Stimulated activated effector memory CD8-positive, alpha-beta T cell treated with anti-CD3 and anti-CD28 coated beads, Interleukin-12 subunit alpha, Interleukin-12 subunit beta, amount 100 ng/mL, for 72 hours (primary cell): ENCODE results near the gene MXD1.
A peak's percentile ranks its signal among the peaks of the same experiment; 100 is the strongest.
"Not testable (repeated sequence)": the region's sequence is repeated elsewhere in the genome, so short reads cannot be mapped to it uniquely, and the experiment has no call there.

Experiments used
- ATAC-seq: fragments of 150-1000 bp; cut with Tn5 transposase; 2 replicates; pipeline ENCODE4 v1.10.0; 2021
- DNase-seq, 2 donors: peaks; one replicate each; pipeline ENCODE4 v3.0.0; 2021 to 2022; ENCODE audit warnings: low spot score in 2 of 2
- H3K27ac Mint-ChIP-seq: one replicate; pipeline ENCODE4 v1.8.0; 2022; ENCODE audit warnings: mild to moderate bottlenecking, mixed read lengths
- H3K36me3 Mint-ChIP-seq: one replicate; pipeline ENCODE4 v1.8.0; 2022; ENCODE audit warnings: mild to moderate bottlenecking, mixed read lengths
- H3K4me1 Mint-ChIP-seq: one replicate; pipeline ENCODE4 v1.8.0; 2022; ENCODE audit warnings: mixed read lengths
- H3K4me3 Mint-ChIP-seq: one replicate; pipeline ENCODE4 v1.8.0; 2022; ENCODE audit warnings: mild to moderate bottlenecking, mixed read lengths
- H3K9me3 Mint-ChIP-seq: one replicate; pipeline ENCODE4 v1.8.0; 2022; ENCODE audit warnings: mixed read lengths

Gene MXD1

DNA sequence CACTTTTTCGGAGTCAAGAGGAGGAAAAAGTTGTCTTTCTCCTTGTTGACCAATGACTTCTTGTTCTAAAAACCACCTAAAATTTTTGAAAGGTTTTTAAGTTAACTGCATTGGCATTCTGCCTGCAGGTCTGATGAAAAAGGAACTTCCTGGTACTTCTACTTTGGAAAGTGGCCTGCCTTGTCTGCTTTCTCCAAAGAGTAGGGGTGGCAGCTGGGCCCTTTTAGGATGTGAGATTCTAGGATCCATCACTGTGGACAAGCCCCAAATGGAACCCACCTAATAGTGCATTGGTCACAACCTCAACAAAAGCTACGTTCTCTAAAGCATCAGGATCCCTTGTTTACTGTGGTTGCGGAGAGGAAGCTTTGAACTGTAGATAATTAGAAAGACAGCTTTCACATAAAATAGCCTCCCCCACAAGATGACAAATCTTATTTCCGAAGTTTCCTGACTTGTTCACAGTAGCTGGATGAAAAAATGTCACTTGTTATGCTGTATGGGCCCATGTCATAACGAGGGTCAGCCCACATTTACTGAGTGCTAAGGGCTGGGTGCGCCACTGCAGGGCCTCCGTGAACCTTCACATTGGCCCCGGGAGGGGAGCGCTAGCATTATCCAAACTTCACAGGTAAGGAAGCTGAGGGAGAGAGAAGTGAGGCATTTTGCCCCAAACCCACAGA, 29.1 kb downstream of the MXD1 start:
- Mint-ChIP-seq H3K4me1 (peaks cover 46% of the 10 kb centered on the region), H3K9me3 (no peaks in the 10 kb centered on the region), H3K27ac (peak overlapping the region; percentile 97), H3K36me3 (peaks cover 49% of the 10 kb centered on the region), H3K4me3 (no peak overlapping the region)
- no peak for ATAC-seq
- DNase-seq = no peak

DNA sequence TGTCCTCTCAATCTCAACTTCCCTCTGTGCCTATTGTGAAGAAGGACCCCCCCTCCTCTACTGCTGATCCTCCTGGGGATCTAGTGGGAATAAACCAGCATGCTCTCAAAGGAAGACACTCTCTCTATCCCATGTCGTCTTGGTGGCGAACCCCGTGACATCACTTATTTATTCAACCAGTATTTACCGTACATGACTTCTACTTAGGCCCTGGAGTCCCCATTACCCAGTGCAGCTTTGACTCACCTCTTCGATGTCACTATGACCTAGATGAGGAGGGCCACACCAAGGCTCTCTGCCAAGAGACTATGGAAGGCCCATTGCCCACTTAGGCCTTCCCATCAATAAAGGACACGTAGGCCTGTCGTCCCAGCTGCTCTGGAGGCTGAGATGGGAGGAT, 29.8 kb downstream of the MXD1 start:
- H3K4me1 Mint-ChIP-seq = peaks cover 49% of the 10 kb centered on the region
- no peak for DNase-seq
- peaks cover 41% of the 10 kb centered on the region for H3K36me3 Mint-ChIP-seq
- ATAC-seq = no peak
- no peaks in the 10 kb centered on the region for H3K9me3 Mint-ChIP-seq
- H3K27ac Mint-ChIP-seq = peak overlapping the region; percentile 97
- peak overlapping the region; percentile 53 for H3K4me3 Mint-ChIP-seq

DNA sequence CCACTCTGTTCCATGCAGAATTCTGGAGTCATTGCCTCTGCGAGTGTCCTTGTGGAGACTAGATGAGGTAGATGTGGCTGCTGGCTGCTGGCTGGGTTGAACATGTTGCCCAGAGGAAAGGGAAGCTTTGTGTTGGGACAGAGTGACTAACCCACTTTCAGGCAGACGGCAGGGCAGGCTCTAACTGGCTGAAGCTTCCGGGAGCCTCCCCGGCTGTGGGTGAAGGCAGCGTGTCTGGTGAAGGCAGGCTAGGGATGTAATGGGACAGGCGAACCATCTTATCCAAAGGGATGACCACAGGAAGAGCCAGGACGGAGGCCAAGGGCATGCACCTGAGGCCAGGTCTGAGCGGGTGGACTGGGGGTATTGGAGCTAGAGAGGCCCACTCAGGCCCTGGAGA, 30.5 kb downstream of the MXD1 start:
- DNase-seq (no peak), ATAC-seq (no peak)
- H3K9me3 Mint-ChIP-seq = no peaks in the 10 kb centered on the region
- H3K27ac Mint-ChIP-seq = peak overlapping the region; percentile 97
- peaks cover 49% of the 10 kb centered on the region for H3K4me1 Mint-ChIP-seq
- peak overlapping the region; percentile 53 for H3K4me3 Mint-ChIP-seq
- peaks cover 34% of the 10 kb centered on the region for H3K36me3 Mint-ChIP-seq

DNA sequence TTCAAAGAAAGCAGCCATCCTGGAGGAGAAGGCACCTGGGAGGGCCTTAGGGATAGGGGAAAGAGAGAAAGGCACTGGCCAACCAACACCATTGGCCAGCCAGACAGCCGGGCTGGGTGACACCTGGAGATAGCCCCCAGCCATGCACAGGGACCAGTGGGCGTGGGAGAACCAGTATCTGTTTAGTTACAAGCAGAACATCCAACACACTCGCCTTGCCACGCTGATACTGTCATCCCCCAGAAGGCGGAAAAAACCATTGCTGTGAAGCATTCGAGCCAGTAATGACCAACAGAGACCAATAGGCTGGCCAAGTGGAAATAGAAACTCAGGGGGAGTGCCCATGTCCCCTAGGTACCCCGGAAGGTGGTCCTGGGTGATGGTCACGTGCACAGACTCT, 31.0 kb downstream of the MXD1 start:
- Mint-ChIP-seq H3K27ac (peak overlapping the region; percentile 97), H3K9me3 (no peaks in the 10 kb centered on the region), H3K36me3 (peaks cover 29% of the 10 kb centered on the region), H3K4me1 (peaks cover 49% of the 10 kb centered on the region), H3K4me3 (peak overlapping the region; percentile 53)
- DNase-seq = no peak
- no peak for ATAC-seq

DNA sequence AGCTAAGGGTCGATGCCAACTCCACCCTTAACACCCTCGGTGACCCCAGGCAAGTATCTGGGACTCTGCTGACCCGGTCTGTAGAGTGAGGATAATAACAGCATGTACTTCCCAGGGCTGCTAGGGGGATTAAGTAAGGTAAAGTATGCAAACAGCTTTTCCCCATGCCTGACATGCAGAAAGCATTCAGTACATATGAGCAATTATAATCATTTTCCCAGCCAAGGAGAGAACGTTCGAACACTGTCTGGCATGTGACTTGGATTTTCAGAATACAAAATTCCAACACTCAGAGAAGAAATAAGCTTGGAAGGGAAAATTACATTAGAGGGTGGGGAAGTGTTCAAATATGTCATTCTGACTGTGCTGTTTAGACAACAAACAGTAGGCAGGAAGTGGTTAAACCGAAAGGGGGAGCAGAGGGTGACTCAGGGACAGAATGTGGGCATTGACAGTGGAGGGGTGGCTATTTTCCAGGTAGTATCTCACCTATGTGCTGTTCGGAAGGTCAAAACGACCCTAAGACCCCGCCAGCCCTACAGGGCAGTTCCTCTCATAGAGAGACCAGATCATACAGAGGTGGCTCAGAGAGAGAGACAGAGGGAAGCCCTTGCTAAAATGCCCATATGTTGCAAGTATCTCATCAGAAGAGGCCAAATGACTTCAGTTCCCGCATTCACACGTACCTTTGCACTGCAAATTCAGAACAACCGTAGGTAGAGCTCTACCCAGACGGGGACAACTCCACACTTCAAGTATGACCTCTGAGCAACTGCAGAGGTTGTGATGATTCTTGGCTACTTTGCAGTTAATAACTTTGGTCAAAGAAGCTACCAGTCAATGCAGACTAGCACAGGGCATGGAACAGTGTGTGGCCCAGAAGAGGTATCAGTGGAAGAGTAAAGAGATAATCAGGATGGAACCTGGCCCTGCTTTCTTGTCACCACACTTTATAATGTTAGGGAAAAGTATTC, 31.7 kb downstream of the MXD1 start:
- peaks cover 22% of the 10 kb centered on the region for H3K36me3 Mint-ChIP-seq
- DNase-seq (peak; percentile 40 to 79), ATAC-seq (peak; percentile 93)
- H3K4me1 Mint-ChIP-seq = peaks cover 49% of the 10 kb centered on the region
- H3K4me3 Mint-ChIP-seq = peak overlapping the region; percentile 53
- H3K27ac Mint-ChIP-seq = peak overlapping the region; percentile 97
- H3K9me3 Mint-ChIP-seq = no peaks in the 10 kb centered on the region

DNA sequence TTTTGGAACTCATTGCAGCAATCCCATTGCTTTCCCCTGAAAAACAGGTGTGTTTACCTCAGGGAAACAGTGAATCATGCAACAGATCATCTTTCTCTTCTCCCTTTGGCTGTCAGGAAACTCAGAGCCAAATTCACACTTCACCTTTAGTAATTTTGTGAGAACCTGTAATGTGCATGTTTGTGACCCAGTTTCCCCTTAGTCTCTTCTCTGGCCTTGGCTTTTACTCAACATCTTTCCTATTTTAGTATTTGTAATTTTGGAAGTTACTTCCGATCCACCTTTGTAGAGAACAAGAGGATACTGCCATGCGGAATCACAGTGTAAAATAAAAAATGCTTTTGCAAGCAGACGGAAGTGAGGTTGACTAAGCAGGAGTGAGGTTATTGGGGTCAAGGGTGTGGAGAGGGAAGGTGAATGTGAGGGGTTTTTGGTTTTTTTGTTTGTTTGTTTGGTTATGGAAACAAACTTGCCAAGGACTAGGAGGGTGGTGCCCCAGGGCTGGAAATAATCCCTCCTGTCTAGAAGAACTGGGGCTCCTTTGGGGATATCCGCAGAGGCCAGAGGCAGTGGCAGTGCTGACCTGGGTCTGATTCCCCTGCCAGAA, 32.5 kb downstream of the MXD1 start:
- peaks cover 49% of the 10 kb centered on the region for H3K4me1 Mint-ChIP-seq
- DNase-seq (no peak), ATAC-seq (no peak)
- H3K4me3 Mint-ChIP-seq = peak overlapping the region; percentile 53
- peak overlapping the region; percentile 97 for H3K27ac Mint-ChIP-seq
- H3K36me3 Mint-ChIP-seq = peaks cover 14% of the 10 kb centered on the region
- H3K9me3 Mint-ChIP-seq = no peaks in the 10 kb centered on the region

DNA sequence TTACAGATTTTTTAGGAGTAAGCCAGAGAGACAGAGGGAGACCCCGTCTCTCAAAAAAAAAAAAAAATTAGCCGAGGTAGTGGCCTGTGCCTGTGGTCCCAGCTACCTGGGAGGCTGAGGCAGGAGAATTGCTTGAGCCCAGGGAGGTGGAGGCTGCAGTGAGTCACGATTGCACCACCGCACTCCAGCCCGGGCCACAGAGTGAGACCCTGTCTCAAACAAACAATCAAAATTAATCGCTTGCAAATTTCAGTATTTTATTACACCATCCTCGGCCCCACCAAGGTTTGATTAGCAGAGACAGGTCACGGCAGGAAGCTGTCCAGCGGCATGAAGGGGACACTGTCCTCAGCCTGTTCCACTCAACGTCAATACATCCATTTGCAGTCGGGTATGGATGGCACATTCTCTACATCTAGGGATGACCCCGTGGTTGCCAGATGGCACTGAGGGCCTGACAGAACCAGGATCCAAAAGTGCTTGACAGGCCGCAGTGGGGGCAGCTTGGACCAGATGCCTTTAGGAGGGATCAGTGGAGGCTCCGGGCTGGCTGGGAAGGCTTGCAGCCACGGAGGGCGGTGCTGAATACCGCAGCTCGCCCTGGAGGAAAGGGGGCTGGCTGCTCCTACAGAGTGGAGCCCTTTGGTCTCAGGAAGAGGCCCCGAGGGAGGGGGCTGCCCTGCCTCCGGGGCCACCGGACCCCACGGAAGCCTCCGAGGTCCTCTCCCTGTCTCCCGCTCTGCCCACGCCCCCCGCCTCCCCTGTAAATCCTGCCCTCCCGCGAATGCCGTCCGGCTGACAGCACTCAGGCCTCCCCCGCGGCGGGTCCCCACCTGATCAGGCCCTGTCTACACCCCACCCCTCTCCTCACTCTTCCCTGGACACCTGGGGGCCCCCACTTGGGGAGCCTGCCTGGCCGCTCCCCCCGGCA, 33.4 kb downstream of the MXD1 start:
- Mint-ChIP-seq H3K36me3 (peaks cover 6% of the 10 kb centered on the region), H3K4me1 (peaks cover 49% of the 10 kb centered on the region), H3K4me3 (no peak overlapping the region), H3K9me3 (no peaks in the 10 kb centered on the region), H3K27ac (peak overlapping the region; percentile 97)
- DNase-seq = no peak
- ATAC-seq = no peak

DNA sequence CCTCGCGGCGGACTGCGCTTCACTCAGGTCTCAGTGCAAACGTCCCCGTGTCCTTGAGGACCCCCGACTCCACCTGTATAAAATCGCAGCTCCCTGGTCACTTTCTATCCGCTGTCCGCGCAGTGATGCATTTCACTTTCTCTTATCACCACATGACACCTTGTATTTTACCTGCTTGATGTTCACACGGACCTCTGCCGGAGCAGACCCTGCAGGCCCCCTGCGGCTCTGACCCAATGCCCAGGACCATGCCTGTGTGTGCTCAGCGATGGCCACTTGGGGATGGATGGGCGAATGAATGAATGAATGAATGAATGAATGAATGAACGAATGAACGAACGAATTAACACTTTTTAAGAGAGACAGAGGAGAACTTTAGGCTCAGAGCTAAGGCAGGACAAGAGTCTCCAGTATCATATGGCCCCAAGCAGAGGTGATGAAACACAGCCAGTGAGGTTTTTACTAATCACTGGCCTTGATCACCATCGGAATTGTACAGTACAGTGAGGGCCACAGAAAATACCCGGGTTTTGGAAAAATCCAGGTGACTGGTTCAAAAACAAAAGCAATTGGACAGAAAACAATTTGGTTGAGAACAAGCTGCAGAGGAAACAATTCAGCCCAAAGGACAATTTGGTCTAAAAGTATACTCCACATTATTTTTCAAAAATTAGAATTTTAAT, 34.2 kb downstream of the MXD1 start:
- Mint-ChIP-seq H3K36me3 (no peaks in the 10 kb centered on the region), H3K4me1 (peaks cover 47% of the 10 kb centered on the region), H3K27ac (no peak overlapping the region), H3K4me3 (no peak overlapping the region), H3K9me3 (no peaks in the 10 kb centered on the region)
- ATAC-seq (no peak), DNase-seq (no peak)

DNA sequence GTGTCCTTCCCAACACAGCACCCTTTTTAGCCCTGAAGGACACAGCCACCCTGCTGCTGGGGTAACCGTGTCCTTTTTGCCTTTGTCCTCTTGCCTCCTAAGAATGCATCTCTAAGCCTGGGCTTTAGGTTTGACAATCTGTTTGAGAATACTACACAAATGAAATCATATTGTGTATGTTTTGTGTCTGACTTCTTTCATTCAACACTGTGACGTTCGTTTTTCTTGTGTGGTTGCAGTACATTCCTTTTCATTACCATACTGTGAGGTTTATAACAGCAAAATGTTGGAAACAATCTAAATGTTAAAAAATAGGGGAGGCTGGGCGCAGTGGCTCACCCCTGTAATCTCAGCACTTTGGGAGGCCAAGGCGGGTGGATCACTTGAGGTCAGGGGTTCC, 35.3 kb downstream of the MXD1 start:
- Mint-ChIP-seq H3K4me1 (peaks cover 45% of the 10 kb centered on the region), H3K9me3 (no peaks in the 10 kb centered on the region), H3K27ac (no peak overlapping the region), H3K4me3 (no peak overlapping the region), H3K36me3 (no peaks in the 10 kb centered on the region)
- DNase-seq (no peak), ATAC-seq (no peak)

DNA sequence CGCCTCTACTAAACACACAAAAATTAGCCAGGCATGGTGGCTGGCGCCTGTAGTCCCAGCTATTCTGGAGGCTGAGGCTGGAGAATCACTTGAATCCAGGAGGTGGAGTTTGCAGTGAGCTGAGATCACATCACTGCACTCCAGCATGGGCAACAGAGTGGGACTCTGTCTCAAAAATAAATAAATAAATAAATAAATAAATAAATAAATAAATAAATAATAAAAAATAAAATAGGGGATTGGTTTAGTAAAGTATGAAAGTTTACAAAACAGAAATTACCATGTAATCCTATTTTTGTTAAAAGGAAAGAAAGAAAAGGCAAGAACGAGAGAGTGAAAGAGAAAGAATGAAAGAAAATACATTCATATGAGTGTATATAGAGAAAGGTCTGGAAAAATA, 35.8 kb downstream of the MXD1 start:
- not testable (repeated sequence) for ATAC-seq, H3K36me3 Mint-ChIP-seq, DNase-seq, H3K27ac Mint-ChIP-seq, H3K9me3 Mint-ChIP-seq, H3K4me3 Mint-ChIP-seq
- peaks cover 40% of the 10 kb centered on the region for H3K4me1 Mint-ChIP-seq

DNA sequence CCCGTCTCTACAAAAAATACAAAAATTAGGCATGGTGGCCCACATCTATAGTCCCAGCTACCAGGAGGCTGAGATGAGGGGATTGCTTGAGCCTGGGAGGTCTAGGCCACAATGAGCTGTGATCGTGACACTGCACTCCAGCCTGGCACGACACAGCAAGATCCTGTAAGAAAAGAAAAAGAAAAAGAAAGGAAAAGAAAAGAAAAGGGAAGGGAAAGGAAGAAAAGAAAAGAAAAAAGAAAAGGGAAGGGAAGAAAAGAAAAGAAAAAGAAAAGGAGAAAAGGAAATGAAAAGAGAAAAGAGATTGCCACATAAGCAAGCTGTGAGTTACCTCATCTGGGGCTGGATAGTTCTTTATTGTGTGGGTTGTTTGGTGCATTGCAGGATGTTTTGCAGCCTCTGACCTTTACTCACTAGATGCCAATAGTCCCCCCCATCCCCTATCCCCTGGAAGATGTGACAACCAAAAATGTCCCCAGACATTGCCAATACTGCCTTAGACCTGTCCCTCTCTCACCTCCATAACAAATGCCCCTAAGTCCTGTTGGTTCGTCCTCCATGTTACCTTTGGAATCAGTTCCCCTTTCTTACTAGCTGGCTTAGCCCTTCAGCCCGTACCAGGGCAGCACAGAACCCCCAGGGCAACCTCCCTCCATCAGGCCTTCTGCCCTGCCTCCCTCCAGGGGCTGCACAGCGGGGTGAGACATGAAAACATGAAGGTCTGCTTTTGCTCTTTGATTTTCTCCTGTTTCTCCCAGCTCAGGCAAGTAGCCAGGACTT, 37.6 kb downstream of the MXD1 start:
- Mint-ChIP-seq H3K36me3 (no peaks in the 10 kb centered on the region), H3K4me1 (peaks cover 23% of the 10 kb centered on the region), H3K4me3 (no peak overlapping the region), H3K27ac (peak overlapping the region; percentile 27), H3K9me3 (no peaks in the 10 kb centered on the region)
- no peak for DNase-seq
- no peak for ATAC-seq

DNA sequence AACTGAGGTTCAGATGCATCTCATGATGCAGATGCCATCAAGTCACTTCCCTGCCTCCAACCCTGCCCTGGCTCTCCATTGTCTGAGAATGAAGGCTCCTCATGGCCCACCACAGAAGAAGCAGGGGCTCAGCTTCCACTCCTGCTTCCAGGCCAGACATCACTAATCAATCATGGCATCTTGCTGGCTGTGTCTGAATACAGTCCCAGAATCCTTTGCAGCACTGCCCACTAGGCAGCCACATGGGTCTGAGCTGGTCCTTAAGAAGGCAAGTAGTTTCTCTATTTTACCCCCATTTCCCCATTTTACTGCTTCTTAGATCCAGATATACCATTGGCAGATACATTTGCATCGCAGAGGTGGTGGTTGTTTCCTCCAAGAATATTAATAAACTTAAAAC, 39.2 kb downstream of the MXD1 start:
- Mint-ChIP-seq H3K36me3 (no peaks in the 10 kb centered on the region), H3K27ac (peak overlapping the region; percentile 32), H3K4me3 (no peak overlapping the region), H3K9me3 (no peaks in the 10 kb centered on the region), H3K4me1 (peaks cover 22% of the 10 kb centered on the region)
- DNase-seq (no peak), ATAC-seq (no peak)

DNA sequence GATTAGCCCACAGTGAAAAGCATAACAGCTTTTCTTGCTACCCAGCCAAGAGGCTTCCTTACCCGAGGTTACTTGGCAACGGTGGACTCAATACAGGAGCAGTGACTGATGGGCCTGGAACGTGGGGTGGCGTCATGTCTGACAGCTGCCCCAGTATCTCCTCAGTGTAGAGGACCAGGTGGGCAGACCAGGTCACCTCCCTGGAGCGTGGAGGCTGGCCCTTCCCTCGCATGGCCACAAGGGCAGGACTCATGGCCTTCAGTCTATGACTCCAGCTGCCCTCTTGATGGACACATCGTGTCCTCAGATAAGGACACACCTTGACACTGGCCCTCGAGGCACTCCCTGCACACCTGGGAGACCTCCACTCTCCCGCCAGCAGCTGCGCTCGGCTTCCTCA, 40.1 kb downstream of the MXD1 start:
- Mint-ChIP-seq H3K4me3 (no peak overlapping the region), H3K36me3 (no peaks in the 10 kb centered on the region), H3K9me3 (no peaks in the 10 kb centered on the region), H3K4me1 (peaks cover 20% of the 10 kb centered on the region), H3K27ac (no peak overlapping the region)
- ATAC-seq = no peak
- DNase-seq = no peak
